Smooth muscle cell (in vitro differentiated cells): Measurements from ENCODE around the gene CHAC1. TPM values are rescaled to one million over a fixed set of nuclear protein-coding genes. Genes with fewer than 3 reads are reported as not detected.

Experiments used
- DNase-seq: peaks from one replicate; lab custom pipeline; 2025; ENCODE audit not compliant: unreplicated experiment; lab: John Stamatoyannopoulos, UW
- H2AFZ ChIP-seq: fragments of 200-600 bp; sonication (generic); 2 replicates; pipeline ENCODE4 v1.6.0; 2016; ENCODE audit warnings: antibody characterized with exemption, low read depth, mild to moderate bottlenecking
- H3F3A ChIP-seq: fragments of 200-600 bp; sonication (generic); 2 replicates; pipeline ENCODE4 v1.6.0; 2017; ENCODE audit warnings: antibody characterized with exemption, low read depth
- H3K27ac ChIP-seq: fragments of 200-600 bp; sonication (generic); 2 replicates; pipeline ENCODE4 v1.5.1; 2016; ENCODE audit warnings: low read depth, mild to moderate bottlenecking
- H3K27me3 ChIP-seq: fragments of 200-600 bp; sonication (generic); 2 replicates; pipeline ENCODE4 v1.6.1; 2016; ENCODE audit warnings: low read depth, mild to moderate bottlenecking
- H3K36me3 ChIP-seq: fragments of 200-600 bp; sonication (generic); 2 replicates; pipeline ENCODE4 v1.5.1; 2016; ENCODE audit warnings: low read depth
- H3K4me1 ChIP-seq: fragments of 200-600 bp; sonication (generic); 2 replicates; pipeline ENCODE4 v1.5.1; 2016; ENCODE audit warnings: low read depth
- H3K4me2 ChIP-seq: fragments of 200-600 bp; sonication (generic); 2 replicates; pipeline ENCODE4 v1.6.0; 2016; ENCODE audit warnings: mild to moderate bottlenecking
- H3K4me3 ChIP-seq: fragments of 200-600 bp; sonication (generic); 2 replicates; pipeline ENCODE4 v1.5.1; 2016; ENCODE audit warnings: mild to moderate bottlenecking
- H3K79me2 ChIP-seq: fragments of 200-600 bp; sonication (generic); 2 replicates; pipeline ENCODE4 v1.6.0; 2016; ENCODE audit warnings: low read depth, mild to moderate bottlenecking
- H3K9ac ChIP-seq: fragments of 200-600 bp; sonication (generic); 2 replicates; pipeline ENCODE4 v1.6.0; 2016; ENCODE audit warnings: low read depth
- H3K9me3 ChIP-seq: fragments of 200-600 bp; sonication (generic); replicated peaks from 2 replicates; pipeline ENCODE4 v1.5.1; 2016; ENCODE audit warnings: low read depth
- H4K20me1 ChIP-seq: fragments of 200-600 bp; sonication (generic); 2 replicates; pipeline ENCODE4 v1.6.0; 2016; ENCODE audit warnings: low read depth
- WGBS: methylation state at CpG from one replicate; pipeline ENCODE4 v1.1.7; 2016; ENCODE audit warnings: low lambda C conversion rate; 5-methylcytosine and 5-hydroxymethylcytosine counted together
- polyA plus RNA-seq: library from polyadenylated mRNA; unstranded; fragments of >200 nt; fragmentation: Nextera tagmentation; extraction: Ambion mirVana; gene quantifications from 2 replicates; pipeline ENCODE4 v1.2.1, GENCODE V29; 2016
- total RNA-seq: library from RNA; depleted of rRNA; stranded (reverse); fragments of >200 nt; gene quantifications from 2 replicates; pipeline ENCODE4 v1.2.3, GENCODE V29; 2014
- TF ChIP-seq, protein P1 (sequence below): fragments of 200-600 bp; sonication (generic); IDR thresholded peaks from 2 replicates; pipeline ENCODE4 v1.5.1; 2017; ENCODE audit warnings: borderline replicate concordance, mild to moderate bottlenecking, antibody characterized with exemption; ENCODE audit not compliant: insufficient read depth, poor library complexity, severe bottlenecking

CHAC1 gene
- total and polyA plus RNA-seq, 2 experiments from 2014 or later, result 29.6 to 31.5 TPM

- WGBS, result 92% methylated on average over 12 of the region's 12 CpGs
- Histone ChIP-seq H2AFZ (no peak overlapping the region), H3K4me1 (peaks cover 6% of the 10 kb centered on the region), H3K36me3 (no peaks in the 10 kb centered on the region), H3K9me3 (no peaks in the 10 kb centered on the region), H3K27me3 (no peaks in the 10 kb centered on the region), H3K9ac (no peak overlapping the region), H3K4me3 (no peak overlapping the region), H4K20me1 (no peaks in the 10 kb centered on the region), H3K4me2 (no peak overlapping the region), H3K27ac (no peak overlapping the region), H3K79me2 (no peaks in the 10 kb centered on the region), H3F3A (no peaks in the 10 kb centered on the region)
- TF ChIP-seq, protein P1, sequence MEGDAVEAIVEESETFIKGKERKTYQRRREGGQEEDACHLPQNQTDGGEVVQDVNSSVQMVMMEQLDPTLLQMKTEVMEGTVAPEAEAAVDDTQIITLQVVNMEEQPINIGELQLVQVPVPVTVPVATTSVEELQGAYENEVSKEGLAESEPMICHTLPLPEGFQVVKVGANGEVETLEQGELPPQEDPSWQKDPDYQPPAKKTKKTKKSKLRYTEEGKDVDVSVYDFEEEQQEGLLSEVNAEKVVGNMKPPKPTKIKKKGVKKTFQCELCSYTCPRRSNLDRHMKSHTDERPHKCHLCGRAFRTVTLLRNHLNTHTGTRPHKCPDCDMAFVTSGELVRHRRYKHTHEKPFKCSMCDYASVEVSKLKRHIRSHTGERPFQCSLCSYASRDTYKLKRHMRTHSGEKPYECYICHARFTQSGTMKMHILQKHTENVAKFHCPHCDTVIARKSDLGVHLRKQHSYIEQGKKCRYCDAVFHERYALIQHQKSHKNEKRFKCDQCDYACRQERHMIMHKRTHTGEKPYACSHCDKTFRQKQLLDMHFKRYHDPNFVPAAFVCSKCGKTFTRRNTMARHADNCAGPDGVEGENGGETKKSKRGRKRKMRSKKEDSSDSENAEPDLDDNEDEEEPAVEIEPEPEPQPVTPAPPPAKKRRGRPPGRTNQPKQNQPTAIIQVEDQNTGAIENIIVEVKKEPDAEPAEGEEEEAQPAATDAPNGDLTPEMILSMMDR, result no peak
- DNase-seq, result no peak
These were observed 9.9 kb downstream of the CHAC1 start for GRCh38 chr15:40963201-40963600.

DNA sequence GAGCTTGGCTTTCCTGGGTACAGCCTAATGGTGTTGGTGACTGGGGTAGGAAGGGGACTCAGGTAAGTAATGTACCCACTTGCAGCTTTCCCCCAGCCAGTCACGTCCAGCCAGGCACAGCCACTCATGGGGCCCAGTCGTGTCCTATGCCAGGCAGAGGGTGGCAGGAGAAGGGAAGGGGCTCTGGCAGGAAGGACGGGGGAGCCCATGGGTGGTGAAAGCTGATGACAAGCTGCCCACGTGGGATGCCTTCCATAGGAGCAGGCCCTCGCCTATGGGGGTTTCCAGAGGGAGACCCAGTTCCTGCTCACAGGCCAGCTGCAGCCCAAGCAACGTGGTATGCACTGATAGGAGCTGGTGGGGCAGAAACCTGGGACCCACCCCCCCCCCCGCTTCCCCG is 10.7 kb downstream of the CHAC1 start:
- no peak for DNase-seq
- Histone ChIP-seq H2AFZ (no peak overlapping the region), H3K27ac (no peak overlapping the region), H3K4me1 (peaks cover 6% of the 10 kb centered on the region), H3K4me3 (no peak overlapping the region), H3F3A (no peaks in the 10 kb centered on the region), H3K9ac (no peak overlapping the region), H3K9me3 (no peaks in the 10 kb centered on the region), H3K36me3 (no peaks in the 10 kb centered on the region), H3K79me2 (no peaks in the 10 kb centered on the region), H4K20me1 (no peaks in the 10 kb centered on the region), H3K27me3 (no peaks in the 10 kb centered on the region), H3K4me2 (no peak overlapping the region)
- WGBS, result 88% methylated on average over 8 of the region's 8 CpGs
- TF ChIP-seq, protein P1, result no peak

DNA sequence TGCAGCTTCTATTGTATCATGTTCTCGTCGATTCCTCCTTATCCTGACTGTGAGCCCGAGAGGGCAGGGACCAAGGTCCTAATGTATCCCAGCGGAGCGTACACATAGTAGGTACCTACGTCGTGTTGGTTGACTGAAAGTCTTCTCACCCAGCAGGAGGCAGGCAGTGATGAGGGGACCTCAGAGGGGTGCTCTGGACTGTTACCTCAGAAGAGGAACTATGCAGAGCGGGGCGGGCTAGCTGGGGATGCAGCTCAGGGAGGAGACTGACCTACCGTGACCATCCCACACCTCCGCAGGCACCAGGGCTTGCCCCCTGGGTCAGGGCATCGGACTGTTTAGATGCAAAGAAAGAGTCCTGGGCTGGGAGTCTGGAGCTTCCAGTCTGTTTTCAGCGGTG is 11.4 kb downstream of the CHAC1 start:
- Histone ChIP-seq H3K4me3 (no peak overlapping the region), H3K79me2 (no peaks in the 10 kb centered on the region), H3K27ac (no peak overlapping the region), H3K9me3 (no peaks in the 10 kb centered on the region), H3K4me1 (peaks cover 2% of the 10 kb centered on the region), H2AFZ (no peak overlapping the region), H3F3A (no peaks in the 10 kb centered on the region), H4K20me1 (no peaks in the 10 kb centered on the region), H3K27me3 (no peaks in the 10 kb centered on the region), H3K36me3 (no peaks in the 10 kb centered on the region), H3K9ac (no peak overlapping the region), H3K4me2 (no peak overlapping the region)
- no peak for DNase-seq
- TF ChIP-seq, protein P1, result no peak
- 87% methylated on average over 13 of the region's 13 CpGs for WGBS

GRCh38 chr15:40968290-40969085 is 15.2 kb downstream of the CHAC1 start:
- no peak for DNase-seq
- Histone ChIP-seq H3F3A (no peaks in the 10 kb centered on the region), H3K4me2 (no peak overlapping the region), H3K27me3 (no peaks in the 10 kb centered on the region), H3K4me1 (no peaks in the 10 kb centered on the region), H3K79me2 (no peaks in the 10 kb centered on the region), H3K27ac (no peak overlapping the region), H3K9me3 (no peaks in the 10 kb centered on the region), H3K4me3 (no peak overlapping the region), H4K20me1 (no peaks in the 10 kb centered on the region), H2AFZ (no peak overlapping the region), H3K36me3 (no peaks in the 10 kb centered on the region), H3K9ac (no peak overlapping the region)
- TF ChIP-seq, protein P1, result no peak
- WGBS, result 70% methylated on average over 7 of the region's 7 CpGs
